ENCODE data around the gene FOXO1. TPM values are rescaled to one million over a fixed set of nuclear protein-coding genes. Genes with fewer than 3 reads are reported as not detected.
A peak's percentile ranks its signal among the peaks of the same experiment; 100 is the strongest.

FOXO1 gene
- total RNA-seq, 4 donors from 2014 or later = 50.7 to 67.2 (median 60.3) TPM

GRCh38 chr13:40536443-40537113, 129.9 kb downstream of the FOXO1 start:
- no peak for DNase-seq (ENCODE audit: low spot score in 2 of 2)
- Histone ChIP-seq H3K27me3 (no peaks in the 10 kb centered on the region), H3K27ac (peak overlapping the region; percentile 59), H3K36me3 (no peaks in the 10 kb centered on the region), H3K4me1 (peaks cover 22% of the 10 kb centered on the region), H3K4me3 (no peak overlapping the region), H3K9me3 (no peaks in the 10 kb centered on the region)
- 67% methylated on average over 8 of the region's 9 CpGs for WGBS
- TF ChIP-seq POLR2AphosphoS5 (IDR thresholded peaks at IDR 0.05) = peak in 1 of 3 donors; percentile 56
- TF ChIP-seq CTCF (IDR thresholded peaks at IDR 0.05) = no peak

- TF ChIP-seq POLR2A (IDR thresholded peaks at IDR 0.05) (no peak), EP300 (IDR thresholded peaks at IDR 0.05) (no peak), CTCF (IDR thresholded peaks at IDR 0.05) (no peak), POLR2AphosphoS5 (IDR thresholded peaks at IDR 0.05) (no peak)
- Histone ChIP-seq H3K4me3 (no peak overlapping the region), H3K4me1 (peaks cover 16% of the 10 kb centered on the region), H3K27ac (no peak overlapping the region), H3K36me3 (no peaks in the 10 kb centered on the region), H3K9me3 (no peaks in the 10 kb centered on the region), H3K27me3 (no peaks in the 10 kb centered on the region)
- no peak for DNase-seq (ENCODE audit: low spot score in 2 of 2)
- 86% methylated on average over 24 of the region's 27 CpGs for WGBS
Measured at GRCh38 chr13:40535345-40535836, 131.1 kb downstream of the FOXO1 start.

- DNase-seq (ENCODE audit: low spot score in 2 of 2) = no peak
- no peak for TF ChIP-seq POLR2A (IDR thresholded peaks at IDR 0.05)
- TF ChIP-seq CTCF (IDR thresholded peaks at IDR 0.05) = no peak
- TF ChIP-seq POLR2AphosphoS5 (IDR thresholded peaks at IDR 0.05) = no peak
- no peak for TF ChIP-seq EP300 (IDR thresholded peaks at IDR 0.05)
- H3K36me3 ChIP-seq = no peaks in the 10 kb centered on the region
- H3K27ac ChIP-seq = no peak overlapping the region
- 86% methylated on average over 4 of the region's 4 CpGs for WGBS
- no peaks in the 10 kb centered on the region for H3K27me3 ChIP-seq
- H3K9me3 ChIP-seq = no peaks in the 10 kb centered on the region
- peaks cover 15% of the 10 kb centered on the region for H3K4me1 ChIP-seq
- no peak overlapping the region for H3K4me3 ChIP-seq
Measured at GRCh38 chr13:40534456-40534855, 132.0 kb downstream of the FOXO1 start.

GRCh38 chr13:40533072-40533471, 133.4 kb downstream of the FOXO1 start:
- no peak overlapping the region for H3K27ac ChIP-seq
- H3K27me3 ChIP-seq = no peaks in the 10 kb centered on the region
- 91% methylated on average over 8 of the region's 8 CpGs for whole genome bisulfite sequencing
- peaks cover 15% of the 10 kb centered on the region for H3K4me1 ChIP-seq
- TF ChIP-seq EP300 (IDR thresholded peaks at IDR 0.05) (no peak), POLR2AphosphoS5 (IDR thresholded peaks at IDR 0.05) (no peak), POLR2A (IDR thresholded peaks at IDR 0.05) (no peak), CTCF (IDR thresholded peaks at IDR 0.05) (no peak)
- H3K4me3 ChIP-seq = no peak overlapping the region
- no peaks in the 10 kb centered on the region for H3K36me3 ChIP-seq
- DNase-seq (ENCODE audit: low spot score in 2 of 2) = no peak
- peaks cover 1% of the 10 kb centered on the region for H3K9me3 ChIP-seq

GRCh38 chr13:40530961-40531360, 135.5 kb downstream of the FOXO1 start:
- Histone ChIP-seq H3K36me3 (no peaks in the 10 kb centered on the region), H3K27me3 (no peaks in the 10 kb centered on the region), H3K27ac (no peak overlapping the region), H3K4me1 (peaks cover 2% of the 10 kb centered on the region), H3K4me3 (no peak overlapping the region), H3K9me3 (peaks cover 7% of the 10 kb centered on the region)
- 51% methylated on average over 1 of the region's 1 CpG for WGBS
- no peak for TF ChIP-seq POLR2A (IDR thresholded peaks at IDR 0.05)
- no peak for TF ChIP-seq CTCF (IDR thresholded peaks at IDR 0.05)
- no peak for TF ChIP-seq EP300 (IDR thresholded peaks at IDR 0.05)
- TF ChIP-seq POLR2AphosphoS5 (IDR thresholded peaks at IDR 0.05) = no peak
- no peak for DNase-seq (ENCODE audit: low spot score in 2 of 2)

Data from suprapubic skin (tissue), 4 donors.